Right renal pelvis (tissue), 4 donors: ENCODE data around the gene OTOP1. TPM values are rescaled to one million over a fixed set of nuclear protein-coding genes. Genes with fewer than 3 reads are reported as not detected.
"Not testable (repeated sequence)": the region's sequence is repeated elsewhere in the genome, so short reads cannot be mapped to it uniquely, and the experiment has no call there.

Source experiments
- DNase-seq, 4 donors: peaks; one replicate each; pipeline ENCODE4 v3.0.0-alpha.2; 2013; ENCODE audit warnings: low read depth in 4 of 4, low spot score in 3 of 4, missing footprints in 1 of 4
- polyA plus RNA-seq, 4 donors: library from polyadenylated mRNA; unstranded; fragments of 120-200 nt; gene quantifications; one replicate each; pipeline ENCODE4 v1.2.1, GENCODE V29; 2013; ENCODE audit not compliant: insufficient read length in 4 of 4

Gene OTOP1
- polyA plus RNA-seq, 4 donors: 0.05 TPM; not detected in 3

DNA sequence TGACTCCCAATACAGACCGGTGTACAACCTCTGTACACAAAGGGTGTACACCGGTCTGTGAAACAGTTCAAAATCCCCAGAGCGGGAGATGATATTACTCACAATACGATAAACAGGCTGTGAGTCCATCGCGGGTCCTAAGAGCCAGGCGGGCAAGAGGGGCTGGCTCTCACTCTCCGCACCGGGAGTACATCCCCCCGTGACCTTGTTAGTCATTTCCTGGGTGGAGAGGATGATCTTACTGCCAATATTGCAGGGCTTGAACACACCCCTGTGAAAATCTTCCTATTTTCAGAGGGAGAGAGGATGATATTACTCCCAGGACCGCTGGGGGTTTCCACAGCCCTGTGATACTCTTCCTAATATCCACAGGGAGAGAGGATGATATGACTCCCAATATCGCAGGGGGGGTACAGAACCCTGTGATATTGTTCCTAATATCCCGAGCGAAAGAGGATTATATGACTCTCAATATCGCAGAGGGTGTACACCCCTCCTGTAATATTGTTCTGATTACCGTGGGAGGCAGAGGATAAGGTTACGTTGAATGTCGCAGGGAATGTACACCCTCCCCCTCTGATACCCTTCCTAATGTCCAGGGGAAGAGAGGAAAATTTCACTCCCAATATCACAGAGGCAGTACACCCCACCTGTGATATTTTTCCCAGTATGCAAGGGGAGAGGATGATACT, 60.9 kb downstream of the OTOP1 start:
- DNase-seq: not testable (repeated sequence)

DNA sequence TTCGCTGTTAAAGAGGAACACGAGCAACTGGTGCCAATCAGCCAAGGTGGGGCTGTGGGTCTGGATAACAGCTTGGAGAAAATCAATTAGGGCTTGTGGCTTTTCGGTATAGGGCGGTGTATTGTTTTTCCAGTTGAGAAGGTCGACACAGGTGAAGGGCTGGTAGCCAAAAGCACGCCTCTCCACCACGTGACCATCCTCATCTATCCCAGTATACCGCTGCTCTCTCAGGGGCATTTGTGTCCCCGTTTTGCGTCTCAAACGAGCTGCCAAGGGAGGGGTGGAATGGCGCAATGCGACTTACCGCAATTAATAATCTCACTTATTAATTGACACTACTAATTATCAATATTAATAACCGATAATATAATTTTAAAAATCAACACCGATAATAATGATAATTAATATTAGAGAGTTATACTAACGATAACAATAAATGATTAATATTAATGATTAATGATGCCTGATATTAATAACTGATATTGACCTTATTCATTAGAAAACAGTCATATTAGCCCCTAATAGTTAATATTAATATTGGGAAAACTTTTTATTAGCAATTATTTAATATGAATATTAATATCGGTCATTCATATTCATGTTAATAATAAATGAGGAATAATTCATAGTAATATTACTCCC, 62.1 kb downstream of the OTOP1 start:
- not testable (repeated sequence) for DNase-seq

DNA sequence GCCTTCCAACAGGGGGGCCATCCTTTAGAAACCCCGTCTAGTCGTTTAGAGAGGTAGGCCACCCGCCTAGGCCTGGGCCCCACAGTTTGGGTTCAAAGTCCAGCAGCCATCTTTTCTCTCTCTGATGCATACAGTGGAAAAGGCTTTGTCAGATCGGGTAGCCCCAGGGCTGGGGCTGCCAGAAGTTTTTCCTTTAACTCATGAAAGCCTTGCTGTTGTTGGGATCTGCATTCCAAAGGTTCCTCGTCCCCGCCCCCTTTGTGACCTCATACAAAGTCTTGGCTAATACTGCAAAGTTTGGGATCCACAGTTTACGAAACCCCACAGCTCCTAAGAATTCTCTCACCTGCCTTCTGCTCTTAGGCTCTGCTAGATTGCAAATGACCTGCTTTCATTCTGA, 64.5 kb downstream of the OTOP1 start:
- DNase-seq: not testable (repeated sequence)

GRCh38 chr4:4160956-4161665, 65.6 kb downstream of the OTOP1 start:
- DNase-seq: not testable (repeated sequence)

DNA sequence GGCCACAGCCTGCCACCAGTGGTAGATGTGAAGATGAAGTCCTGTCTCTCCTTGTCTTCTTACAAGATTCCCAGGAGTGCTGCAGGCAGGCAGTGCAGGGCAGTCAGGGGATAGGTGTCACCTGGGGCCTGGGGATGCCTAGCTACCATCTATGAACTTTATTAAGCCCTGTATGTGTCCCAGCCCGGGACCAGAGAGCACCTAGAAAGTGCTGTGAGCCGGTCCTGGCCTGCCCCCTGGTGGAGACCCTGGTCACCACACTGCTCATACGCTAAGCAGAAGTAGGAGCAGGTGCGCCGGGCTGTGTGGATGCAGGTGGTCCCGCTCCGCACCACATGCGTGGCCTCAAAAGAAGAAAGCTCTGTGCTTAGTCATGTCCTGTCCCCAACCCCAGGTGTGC, 81.1 kb downstream of the OTOP1 start:
- DNase-seq: not testable (repeated sequence)

GRCh38 chr4:4143376-4143775, 83.4 kb downstream of the OTOP1 start:
- not testable (repeated sequence) for DNase-seq

GRCh38 chr4:4142679-4143078, 84.0 kb downstream of the OTOP1 start:
- DNase-seq: not testable (repeated sequence)

GRCh38 chr4:4141186-4141585, 85.5 kb downstream of the OTOP1 start:
- not testable (repeated sequence) for DNase-seq

Other genes with a start within 250 kb of the OTOP1 start
- 10 to 100 TPM; 49.3 to 63.1 (median 51.6) TPM for gene TMEM128, start 21.3 kb upstream of the OTOP1 start, polyA plus RNA-seq
- 10 to 100 TPM; 18.7 to 19.4 (median 19.0) TPM for gene LYAR, start 63.2 kb upstream of the OTOP1 start, polyA plus RNA-seq
- 10 to 100 TPM in 3 of 4 donors, 1 to 10 TPM in 1; 8.6 to 12.9 (median 10.4) TPM for gene ZBTB49, start 63.3 kb upstream of the OTOP1 start, polyA plus RNA-seq
- gene NSG1, start 160.2 kb upstream of the OTOP1 start, polyA plus RNA-seq: 1 to 10 TPM; 4.3 to 6.6 (median 5.1) TPM